ENCODE data around the gene UBR2. TPM values are rescaled to one million over a fixed set of nuclear protein-coding genes. Genes with fewer than 3 reads are reported as not detected.

UBR2 gene
- total RNA-seq, 1 donor from 2014 or later = 16.6 TPM

GRCh38 chr6:42522942-42523814, 40.7 kb upstream of the UBR2 start:
- no peak for FAIRE-seq
- Histone ChIP-seq H3K27me3 (ENCODE audit: control insufficient read depth, insufficient read depth, low read length) (no peaks in the 10 kb centered on the region), H3K4me3 (ENCODE audit: low read depth, low read length) (no peak overlapping the region), H3K36me3 (ENCODE audit: control insufficient read depth, insufficient read depth, low read length) (no peaks in the 10 kb centered on the region)
- no peak for TF ChIP-seq CTCF (IDR thresholded peaks at IDR 0.05; ENCODE audit: insufficient read depth, low read length, severe bottlenecking)
- no peak for DNase-seq (ENCODE audit: low read depth)

DNA sequence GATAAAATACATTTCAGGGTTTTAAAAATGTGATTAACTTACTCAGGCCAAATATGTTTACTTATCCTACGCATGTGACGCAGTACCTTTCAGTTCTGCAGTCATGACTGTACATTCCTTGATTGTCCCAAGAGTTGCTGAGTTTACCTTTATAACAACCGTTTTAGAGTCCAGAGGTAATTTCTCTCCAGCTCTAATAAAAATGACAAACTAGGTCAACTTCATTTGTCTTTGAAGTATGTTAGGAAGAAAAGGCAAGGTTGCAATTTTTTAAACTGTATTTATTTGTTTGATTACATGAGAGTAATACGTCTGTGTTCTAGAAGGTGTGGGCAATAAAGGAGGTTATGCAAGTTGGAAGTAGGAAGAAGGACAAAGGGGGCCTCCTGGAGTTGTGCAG, 38.6 kb upstream of the UBR2 start:
- DNase-seq (ENCODE audit: low read depth) (no peak), FAIRE-seq (no peak)
- Histone ChIP-seq H3K27me3 (ENCODE audit: control insufficient read depth, insufficient read depth, low read length) (no peaks in the 10 kb centered on the region), H3K4me3 (ENCODE audit: low read depth, low read length) (no peak overlapping the region), H3K36me3 (ENCODE audit: control insufficient read depth, insufficient read depth, low read length) (no peaks in the 10 kb centered on the region)
- TF ChIP-seq CTCF (IDR thresholded peaks at IDR 0.05; ENCODE audit: insufficient read depth, low read length, severe bottlenecking) = no peak

DNA sequence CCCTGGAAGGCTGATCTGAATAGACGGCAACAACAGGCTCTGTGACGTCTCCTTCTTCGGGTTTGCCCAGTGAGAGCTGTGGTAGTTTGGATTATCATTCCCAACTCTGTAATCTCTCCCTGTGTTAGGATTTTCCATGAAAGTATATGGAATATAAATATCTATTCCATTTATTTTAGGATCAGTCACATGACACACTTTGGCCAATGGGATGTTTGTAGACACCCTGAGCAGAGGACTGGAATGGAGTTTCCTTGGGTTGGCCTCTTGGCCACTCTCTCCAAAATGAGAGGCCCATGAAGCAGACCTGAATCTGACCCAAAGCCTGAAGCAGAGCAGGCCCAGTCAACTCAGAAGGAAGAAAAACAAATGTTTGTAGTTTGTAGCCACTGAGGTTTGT, 37.2 kb upstream of the UBR2 start:
- no peaks in the 10 kb centered on the region for H3K36me3 ChIP-seq (ENCODE audit: control insufficient read depth, insufficient read depth, low read length)
- FAIRE-seq (no peak), DNase-seq (ENCODE audit: low read depth) (no peak)
- H3K27me3 ChIP-seq (ENCODE audit: control insufficient read depth, insufficient read depth, low read length) = no peaks in the 10 kb centered on the region
- no peak overlapping the region for H3K4me3 ChIP-seq (ENCODE audit: low read depth, low read length)
- no peak for TF ChIP-seq CTCF (IDR thresholded peaks at IDR 0.05; ENCODE audit: insufficient read depth, low read length, severe bottlenecking)

DNA sequence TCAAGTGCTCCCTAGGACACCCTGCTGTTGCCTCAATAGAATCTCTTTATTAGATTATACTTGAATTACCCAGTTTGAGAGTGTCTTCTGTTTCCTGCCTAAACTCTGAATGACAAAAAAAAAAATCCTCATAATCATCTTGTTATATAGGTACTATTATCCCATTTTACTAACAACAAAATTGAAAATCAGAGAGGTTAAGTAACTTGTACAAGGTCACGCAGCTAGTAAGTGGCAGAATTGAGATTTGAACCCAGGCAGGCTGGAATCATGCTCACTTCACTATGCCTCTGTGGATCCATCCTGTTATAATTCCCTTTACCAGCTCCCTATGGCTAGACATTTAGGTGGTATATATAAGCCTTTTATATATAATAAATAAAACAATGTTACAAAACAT, 36.6 kb upstream of the UBR2 start:
- FAIRE-seq (no peak), DNase-seq (ENCODE audit: low read depth) (no peak)
- no peak for TF ChIP-seq CTCF (IDR thresholded peaks at IDR 0.05; ENCODE audit: insufficient read depth, low read length, severe bottlenecking)
- no peaks in the 10 kb centered on the region for H3K36me3 ChIP-seq (ENCODE audit: control insufficient read depth, insufficient read depth, low read length)
- no peaks in the 10 kb centered on the region for H3K27me3 ChIP-seq (ENCODE audit: control insufficient read depth, insufficient read depth, low read length)
- no peak overlapping the region for H3K4me3 ChIP-seq (ENCODE audit: low read depth, low read length)

DNA sequence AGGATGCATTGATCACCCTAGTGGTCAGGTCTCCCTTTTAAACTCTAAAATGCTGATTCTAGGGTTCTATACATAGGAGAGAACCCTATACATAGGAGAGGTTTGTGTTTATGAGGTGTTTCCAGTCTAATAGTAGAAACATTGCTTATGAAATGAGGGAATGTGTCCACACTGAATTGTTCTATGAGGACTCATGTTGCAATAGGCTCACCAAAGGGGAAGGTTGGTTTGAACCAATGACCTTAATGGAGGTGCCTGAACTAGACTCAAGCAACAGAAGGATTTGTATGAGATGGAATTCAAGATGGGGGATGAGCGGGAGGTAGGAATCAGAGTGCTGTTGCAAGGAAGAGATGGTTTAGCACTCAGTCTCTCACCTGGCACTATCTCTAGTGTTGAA, 33.5 kb upstream of the UBR2 start:
- no peaks in the 10 kb centered on the region for H3K36me3 ChIP-seq (ENCODE audit: control insufficient read depth, insufficient read depth, low read length)
- DNase-seq (ENCODE audit: low read depth) (no peak), FAIRE-seq (no peak)

More for the DNA sequence above, 33.5 kb upstream of the UBR2 start:
- Histone ChIP-seq H3K4me3 (ENCODE audit: low read depth, low read length) (no peak overlapping the region), H3K27me3 (ENCODE audit: control insufficient read depth, insufficient read depth, low read length) (no peaks in the 10 kb centered on the region)
- TF ChIP-seq CTCF (IDR thresholded peaks at IDR 0.05; ENCODE audit: insufficient read depth, low read length, severe bottlenecking) = no peak
